Stimulated activated CD8-positive, alpha-beta memory T cell treated with anti-CD3 and anti-CD28 coated beads, Interleukin-7, amount 100 ng/mL, for 1 hour (primary cell): Measurements from ENCODE around the gene COL20A1.

Experiments
- DNase-seq, 2 donors: peaks; one replicate each; pipeline ENCODE4 v3.0.0-alpha.2; 2020; ENCODE audit warnings: low read depth in 2 of 2

COL20A1 gene

DNA sequence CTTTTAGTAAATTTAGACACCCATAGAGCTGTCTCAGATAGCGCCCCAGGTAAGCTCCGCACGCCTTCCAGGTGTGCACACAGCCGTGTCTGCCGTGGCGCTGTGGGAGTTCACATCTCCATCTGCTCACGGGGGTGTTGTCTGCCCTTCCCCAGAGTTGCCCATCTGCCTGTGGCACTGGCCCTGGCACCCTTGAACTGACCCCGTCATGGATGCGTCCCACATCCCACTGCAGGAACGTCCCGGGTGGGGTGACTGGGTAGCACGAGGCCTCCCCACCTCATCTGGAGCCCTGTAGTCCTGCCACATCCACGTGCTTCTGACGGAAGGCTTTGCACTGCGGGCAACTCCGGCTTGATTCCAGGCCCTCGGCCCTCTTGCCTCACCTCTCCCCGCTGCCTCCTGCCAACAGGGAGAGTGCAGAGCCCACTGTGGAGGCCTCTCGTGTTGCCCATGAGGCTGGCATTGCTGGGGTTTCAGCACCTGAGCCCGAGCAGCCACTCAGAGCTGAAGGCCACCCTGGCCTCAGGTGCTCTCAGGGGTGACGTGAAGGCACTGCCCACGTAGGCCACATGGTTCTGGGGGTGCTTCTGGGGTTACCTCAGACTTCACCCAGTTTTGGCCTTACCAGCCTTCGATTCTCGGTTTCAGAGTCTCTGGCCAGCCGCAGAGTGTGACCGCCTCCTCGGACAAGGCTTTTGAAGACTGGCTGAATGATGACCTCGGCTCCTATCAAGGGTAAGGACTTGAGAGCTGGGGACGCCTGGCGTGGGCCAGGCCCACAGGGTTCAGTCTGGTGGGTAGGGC, 15.3 kb upstream of the COL20A1 start:
- DNase-seq = no peak

DNA sequence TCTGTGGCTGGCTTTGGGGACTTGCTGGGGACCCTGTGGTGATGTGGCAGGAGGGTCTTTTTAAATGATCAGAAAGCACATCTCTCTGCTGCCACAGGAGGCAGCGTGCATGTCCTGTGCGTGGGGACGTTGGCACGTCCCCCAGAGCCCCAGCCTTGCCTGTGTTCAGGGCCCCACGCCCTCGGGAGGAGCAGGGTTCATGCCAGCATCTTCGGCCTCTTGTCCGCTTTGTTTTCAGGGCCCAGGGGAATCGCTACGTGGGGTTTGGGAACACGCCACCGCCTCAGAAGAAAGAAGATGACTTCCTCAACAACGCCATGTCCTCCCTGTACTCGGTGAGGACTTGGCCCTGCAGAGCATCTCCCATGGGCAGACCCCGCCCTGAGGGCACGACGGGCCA, 14.3 kb upstream of the COL20A1 start:
- DNase-seq = no peak

DNA sequence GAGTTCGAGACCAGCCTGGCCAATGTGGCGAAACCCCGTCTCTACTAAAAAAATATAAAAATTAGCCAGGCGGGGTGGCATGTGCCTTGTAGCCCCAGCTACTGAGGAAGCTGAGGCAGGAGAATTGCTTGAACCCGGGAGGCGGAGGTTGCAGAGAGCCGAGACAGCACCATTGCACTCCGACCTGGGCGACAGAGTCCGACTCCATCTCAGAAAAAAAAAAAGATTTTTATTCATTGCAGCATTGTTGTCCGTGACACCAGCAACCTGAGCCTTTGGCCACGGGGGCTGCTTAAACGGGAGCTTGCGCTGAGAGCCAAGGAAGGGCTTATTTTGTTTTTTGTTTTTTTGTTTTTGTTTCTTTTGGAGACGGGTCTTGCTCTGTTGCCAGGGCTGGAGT, 13.1 kb upstream of the COL20A1 start:
- DNase-seq = no peak

DNA sequence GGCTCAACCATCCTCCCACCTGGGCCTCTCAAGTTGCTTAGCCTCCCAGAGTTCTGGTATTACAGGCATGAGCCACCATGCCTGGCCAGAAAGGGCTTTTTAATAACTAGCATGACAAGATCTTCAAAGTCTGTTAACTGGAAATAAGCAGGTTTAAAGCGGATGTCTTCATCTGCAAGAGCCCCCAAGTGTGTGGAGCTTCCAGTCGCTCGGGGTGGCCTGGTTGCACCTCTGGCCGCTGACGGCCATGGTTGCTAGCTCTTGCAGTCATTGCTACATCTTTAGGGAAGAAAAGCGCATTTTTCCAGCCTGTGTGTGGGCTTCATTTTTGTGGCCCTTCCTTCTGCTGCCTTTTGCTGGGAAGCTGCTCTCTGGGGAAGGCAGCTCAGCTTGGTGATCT, 12.6 kb upstream of the COL20A1 start:
- DNase-seq = no peak

- DNase-seq = no peak
Measured at GRCh38 chr20:63280929-63281545, 11.9 kb upstream of the COL20A1 start.

GRCh38 chr20:63281742-63282665, 11.0 kb upstream of the COL20A1 start:
- DNase-seq = no peak

DNA sequence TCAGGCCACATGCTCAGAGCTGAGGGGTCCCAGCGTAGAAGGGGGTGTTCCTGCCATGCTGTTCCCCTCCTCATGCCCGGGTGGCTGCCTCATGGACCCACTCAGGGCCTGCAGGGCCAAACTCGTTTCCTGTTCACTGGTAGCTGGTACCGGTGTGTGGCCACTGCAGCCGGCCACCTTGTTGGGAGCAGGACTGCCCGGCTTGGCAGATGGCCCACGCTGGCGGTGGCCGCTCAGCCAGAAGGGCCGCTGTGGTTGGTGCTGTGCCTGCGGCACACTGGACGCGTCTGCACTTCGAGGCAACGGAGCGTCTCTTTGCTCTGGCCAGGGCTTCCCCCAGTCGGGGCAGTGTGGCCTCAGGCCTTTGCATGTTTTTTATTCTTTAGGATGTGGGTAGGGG, 10.0 kb upstream of the COL20A1 start:
- DNase-seq = no peak

DNA sequence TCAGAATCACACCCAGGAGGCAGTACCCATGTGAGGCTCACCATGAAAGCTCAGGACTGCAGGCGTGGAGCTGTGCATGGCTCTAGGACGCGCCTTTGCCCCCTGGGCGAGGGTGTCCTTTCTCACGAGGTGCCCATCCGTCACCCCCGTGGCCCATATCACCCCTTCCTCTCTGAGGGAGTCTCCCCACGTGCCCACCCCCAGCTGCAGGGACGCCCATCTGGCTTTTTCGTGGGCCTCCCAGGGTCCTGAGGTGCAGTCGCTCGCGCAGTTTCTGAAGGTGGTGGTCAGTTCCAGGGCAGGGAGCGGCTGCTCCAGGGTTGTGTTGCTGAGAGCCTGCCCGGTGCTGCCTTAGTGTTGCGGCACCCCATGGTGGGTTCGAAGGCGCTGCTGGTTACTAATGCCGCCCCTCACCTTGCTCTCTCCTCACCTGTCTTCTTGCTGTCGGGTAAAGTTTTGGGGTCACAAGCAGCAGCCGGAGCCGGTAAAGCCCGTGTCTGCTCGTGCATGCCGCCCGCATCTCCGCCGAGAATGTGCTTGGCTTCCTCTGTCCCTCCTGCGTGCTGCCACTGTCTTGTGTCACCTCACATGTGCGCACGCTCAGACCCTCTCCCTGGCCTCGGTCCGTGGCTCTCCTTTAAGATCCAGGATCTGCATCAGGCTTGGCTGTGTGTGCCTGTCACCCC, 9.4 kb upstream of the COL20A1 start:
- no peak for DNase-seq

DNA sequence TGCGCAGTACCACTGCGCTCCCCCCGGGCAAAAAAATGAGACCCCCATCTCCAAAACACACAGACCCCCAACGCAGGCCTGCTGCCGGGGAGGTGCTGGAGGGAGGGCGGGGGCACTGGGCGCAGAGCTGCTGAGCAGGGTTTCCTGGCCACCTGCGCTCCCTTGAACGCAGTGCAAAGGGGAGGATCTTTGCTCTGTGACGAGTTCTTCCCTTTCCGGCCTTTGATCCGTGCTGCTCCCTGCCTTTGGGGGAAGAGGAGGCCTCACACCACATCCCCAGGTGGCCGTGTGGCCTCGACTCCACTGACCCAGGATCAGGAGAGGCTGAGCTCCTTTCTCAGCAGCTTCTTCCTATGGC, 8.9 kb upstream of the COL20A1 start:
- no peak for DNase-seq

DNA sequence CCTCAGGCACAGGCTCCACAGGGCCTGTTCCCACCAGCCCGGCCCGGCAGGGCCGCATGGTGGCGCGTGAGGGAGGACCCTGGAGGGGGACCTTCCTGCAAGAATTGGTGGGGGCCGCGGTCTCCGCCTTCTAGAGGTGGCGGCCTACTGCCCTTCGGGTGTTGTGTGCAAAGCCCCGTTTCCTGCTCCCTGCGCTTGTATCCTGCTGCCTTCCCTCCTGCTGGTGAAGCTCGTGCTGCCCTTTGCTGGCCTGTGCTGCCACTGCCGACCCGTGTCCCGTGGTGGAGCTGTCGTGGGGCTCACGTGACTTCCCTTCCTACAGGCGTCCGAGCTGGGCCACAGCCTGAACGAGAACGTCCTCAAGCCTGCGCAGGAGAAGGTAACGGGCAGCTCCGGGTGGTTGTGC, 8.4 kb upstream of the COL20A1 start:
- DNase-seq = no peak

- no peak for DNase-seq
Measured at GRCh38 chr20:63284981-63285524, 7.9 kb upstream of the COL20A1 start.

- DNase-seq = no peak
Measured at GRCh38 chr20:63285636-63286615, 7.1 kb upstream of the COL20A1 start.

GRCh38 chr20:63286781-63287696, 5.9 kb upstream of the COL20A1 start:
- DNase-seq = no peak

DNA sequence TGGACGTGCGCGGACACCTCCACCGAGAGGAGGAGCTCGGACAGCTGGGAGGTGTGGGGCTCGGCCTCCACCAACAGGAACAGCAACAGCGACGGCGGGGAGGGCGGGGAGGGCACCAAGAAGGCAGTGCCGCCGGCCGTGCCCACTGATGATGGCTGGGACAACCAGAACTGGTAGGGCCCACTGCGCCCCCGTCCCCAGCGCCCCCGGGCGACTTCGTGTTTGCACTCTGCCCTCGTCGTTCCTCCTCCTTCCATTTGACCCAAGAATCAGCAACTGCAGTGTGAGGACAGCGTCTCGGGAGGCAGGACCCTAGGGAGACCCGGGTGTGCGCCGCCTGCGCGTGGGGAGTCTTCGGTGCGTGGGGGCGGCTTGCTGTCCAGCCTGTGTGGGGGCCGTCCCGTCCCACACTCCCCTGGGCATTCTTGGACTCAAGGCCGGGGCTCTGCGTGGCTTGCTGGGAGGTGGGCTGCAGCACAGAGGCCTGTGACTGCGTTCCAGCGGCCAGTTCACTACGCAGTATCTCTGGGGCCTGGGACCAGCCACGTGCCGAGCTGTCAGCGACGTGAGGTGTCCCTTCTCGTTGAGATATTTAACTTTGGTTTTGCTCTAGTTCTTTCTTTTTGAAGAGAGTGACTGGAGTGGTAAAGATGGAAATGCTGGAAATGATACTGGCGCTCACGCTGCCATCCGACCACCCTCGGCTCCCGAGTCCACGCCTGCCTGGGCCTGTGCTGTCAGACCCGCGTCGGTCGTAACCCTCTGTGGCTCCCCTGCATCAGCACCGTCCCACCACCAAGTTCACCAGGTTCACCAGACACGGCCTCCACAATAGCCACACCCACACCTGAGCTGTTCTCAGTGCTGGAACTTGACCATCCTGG, 5.0 kb upstream of the COL20A1 start:
- no peak for DNase-seq

- DNase-seq = no peak
Measured at GRCh38 chr20:63288581-63289251, 4.3 kb upstream of the COL20A1 start.

DNA sequence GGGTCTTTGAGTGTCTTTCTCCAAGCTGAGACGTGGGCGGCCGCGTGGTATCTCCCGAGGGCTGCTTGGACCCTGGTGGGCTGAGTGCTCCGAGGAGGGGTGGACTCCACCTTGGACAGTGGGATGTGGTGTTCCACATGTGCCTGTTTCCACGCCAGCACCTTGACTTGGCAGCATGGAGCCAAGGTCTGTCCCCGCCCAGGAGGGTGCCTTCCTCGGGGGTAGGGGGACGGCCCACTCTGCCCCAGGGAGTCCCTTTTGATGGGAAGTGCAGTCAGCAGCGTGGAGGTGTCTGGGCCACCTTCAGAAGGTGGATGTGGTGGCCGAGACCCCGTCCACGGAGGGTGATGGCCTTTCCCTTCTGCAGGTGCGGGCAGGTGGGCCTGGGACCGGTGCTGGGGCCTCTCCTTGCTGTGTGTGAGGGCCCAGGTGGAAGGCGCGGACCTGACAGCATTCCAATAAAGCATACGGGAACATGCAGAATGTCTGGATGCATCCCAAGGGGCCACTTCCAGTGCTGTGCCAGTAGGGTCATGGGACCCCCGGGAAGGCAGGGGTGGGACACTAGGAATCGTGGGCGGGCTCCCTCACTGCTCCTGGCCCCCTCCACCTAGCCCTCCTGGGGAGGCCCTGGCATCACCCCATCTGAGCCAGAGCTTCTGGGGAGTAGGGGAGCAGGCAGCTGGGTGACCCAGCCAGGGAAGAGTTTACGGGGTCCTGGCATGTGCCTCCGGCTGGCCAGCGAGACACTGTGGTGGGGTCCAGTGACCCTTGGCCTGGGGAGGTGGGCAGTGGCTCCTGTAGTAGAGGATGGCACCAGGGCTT, 3.5 kb upstream of the COL20A1 start:
- DNase-seq = no peak

DNA sequence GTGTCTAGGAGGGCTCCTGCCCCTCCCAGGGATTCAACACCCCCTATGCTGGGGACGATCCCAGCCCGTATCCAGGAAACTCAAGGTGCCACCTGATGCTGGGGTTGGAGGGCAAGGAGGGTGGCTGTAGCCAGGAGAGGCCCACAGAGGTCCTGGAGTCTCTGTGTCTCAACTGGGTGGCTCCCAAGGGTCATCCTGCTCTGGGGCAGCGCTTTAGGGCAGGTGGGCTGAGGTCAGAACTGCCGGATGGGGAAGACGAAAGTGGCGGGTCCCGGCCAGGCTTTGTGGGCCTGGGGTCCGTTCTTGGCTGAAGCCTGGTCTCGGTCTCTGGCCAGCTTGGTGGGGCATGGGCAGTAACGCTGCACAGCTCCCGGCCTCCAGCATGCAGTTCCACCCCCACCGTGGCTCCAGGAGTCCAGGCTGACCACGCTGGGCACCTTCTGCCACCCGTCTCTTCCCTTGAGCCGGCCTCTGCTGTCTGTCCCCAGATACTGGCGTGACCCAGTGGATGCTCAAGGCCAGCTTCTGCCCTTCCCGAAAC, 2.8 kb upstream of the COL20A1 start:
- DNase-seq = no peak
